ENCODE results near the gene RBM23.
"Not testable (repeated sequence)": the region's sequence is repeated elsewhere in the genome, so short reads cannot be mapped to it uniquely, and the experiment has no call there.

Gene RBM23

DNA sequence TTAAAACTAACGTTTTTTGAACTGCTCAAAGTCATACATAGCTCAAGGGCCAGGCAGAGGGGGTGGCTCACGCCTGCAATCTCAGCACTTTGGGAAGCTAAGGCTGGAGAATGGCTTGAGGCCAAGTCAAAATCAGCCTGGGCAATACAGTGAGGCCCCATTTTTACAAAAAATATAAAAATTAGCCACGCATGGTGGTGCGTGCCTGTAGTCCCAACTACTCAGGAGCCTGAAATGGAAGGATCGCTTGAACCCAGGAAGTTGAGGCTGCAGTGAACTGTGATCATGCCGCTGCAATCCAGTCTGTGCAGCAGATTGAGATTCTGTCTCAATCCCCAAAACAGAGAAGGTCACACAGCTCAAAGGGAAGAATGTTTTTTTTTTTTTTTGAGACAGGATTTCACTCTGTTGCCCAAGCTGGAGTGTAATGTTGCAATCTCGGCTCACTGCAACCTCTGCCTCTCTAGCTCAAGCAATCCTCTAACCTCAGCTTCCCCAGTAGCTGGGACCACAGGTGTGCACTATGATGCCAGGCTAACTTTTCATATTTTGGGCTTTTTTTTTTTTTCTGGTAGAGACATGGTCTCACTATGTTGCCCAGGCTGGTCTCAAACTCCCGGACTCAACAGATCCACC, 2.9 kb downstream of the RBM23 start:
- DNase-seq, result no peak

DNA sequence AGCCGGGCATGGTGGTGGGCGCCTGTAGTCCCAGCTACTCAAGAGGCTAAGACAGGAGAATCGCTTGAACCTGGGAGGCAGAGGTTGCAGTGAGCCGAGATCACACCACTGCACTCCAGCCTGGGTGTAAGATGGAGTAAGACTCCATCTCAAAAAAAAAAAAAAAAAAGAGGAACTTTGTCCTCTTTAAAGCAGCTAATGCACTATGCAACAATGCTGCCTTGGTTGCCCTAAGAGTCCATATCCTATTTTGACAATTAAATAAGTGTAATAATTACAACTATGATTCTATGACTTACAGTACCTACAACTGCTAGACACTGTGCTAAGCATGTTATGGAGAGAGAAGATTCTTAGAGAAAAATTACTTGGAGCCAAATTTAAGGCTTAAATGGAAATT, 4.1 kb downstream of the RBM23 start:
- not testable (repeated sequence) for DNase-seq

DNA sequence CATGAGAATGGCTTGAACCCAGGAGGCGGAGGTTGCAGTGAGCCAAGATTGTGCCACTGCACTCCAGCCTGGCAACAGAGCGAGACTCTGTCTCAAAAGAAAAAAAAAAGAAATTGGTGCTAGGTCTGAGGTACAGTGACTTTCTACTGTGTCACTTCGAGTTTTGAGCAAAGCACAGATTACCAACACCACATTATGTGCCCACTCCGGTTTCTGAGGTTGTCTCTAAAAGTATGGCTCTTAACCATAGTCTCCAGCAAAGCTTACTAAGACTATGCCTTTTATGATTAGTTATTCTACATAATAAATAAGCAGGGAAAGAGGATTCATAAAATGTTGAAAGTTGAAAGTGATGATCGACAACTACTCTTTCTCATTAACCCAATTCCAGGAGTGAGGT, 8.0 kb downstream of the RBM23 start:
- DNase-seq, result no peak

DNA sequence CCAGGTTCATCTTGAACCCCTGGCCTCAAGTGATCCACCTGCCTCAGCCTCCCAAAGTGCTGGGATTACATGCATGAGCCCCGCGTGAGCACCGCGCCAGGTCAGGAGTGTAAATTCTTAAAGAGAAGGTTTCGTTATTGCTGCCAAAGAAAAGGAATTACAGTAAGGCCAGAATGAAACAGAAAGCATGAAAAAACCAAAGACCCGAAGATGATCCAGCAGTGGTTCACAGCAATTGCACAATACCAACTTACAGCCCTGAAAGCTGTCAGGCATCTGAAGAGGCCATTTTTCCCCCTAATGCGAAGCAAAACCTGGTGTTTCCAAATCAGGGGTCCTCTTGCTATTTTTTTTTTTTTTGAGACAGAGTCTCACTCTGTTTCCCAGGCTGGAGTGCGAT, 10.3 kb downstream of the RBM23 start:
- no peak for DNase-seq

DNA sequence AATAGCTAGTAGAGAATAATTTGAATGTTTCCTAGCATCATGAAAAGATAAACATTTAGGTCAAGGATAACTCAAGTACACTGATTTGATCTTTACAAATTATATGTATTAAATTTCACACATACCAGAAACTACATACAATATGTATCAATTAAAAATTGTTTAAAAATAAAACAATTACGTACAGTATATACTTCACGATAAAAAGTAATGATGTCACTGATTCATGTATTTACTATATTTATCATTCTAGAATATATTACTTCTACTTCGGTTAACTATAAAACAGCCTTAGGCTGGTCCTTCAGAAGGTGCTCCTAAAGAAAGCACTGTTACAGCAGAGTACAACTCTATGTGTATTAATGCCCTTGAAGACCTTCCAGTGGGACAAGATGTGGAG, 11.5 kb downstream of the RBM23 start:
- no peak for DNase-seq

DNA sequence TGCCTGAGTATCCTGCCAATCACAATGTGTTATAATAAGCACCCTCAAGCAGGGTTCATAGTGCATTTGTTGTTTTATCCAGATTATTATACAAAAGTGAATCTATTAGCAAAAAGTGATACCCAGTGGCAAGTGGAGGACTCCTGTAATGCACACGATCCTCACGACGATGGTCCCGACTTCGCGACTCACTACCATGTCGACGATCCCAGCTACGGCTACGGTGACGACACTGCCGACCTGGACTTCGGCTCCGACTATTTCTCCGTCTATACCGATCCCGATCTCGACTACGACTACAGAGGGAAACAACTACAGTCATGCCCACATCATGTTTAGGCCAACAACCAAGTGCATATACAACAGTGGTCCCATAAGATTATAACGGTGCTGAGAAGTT, 12.9 kb downstream of the RBM23 start:
- no peak for DNase-seq

DNA sequence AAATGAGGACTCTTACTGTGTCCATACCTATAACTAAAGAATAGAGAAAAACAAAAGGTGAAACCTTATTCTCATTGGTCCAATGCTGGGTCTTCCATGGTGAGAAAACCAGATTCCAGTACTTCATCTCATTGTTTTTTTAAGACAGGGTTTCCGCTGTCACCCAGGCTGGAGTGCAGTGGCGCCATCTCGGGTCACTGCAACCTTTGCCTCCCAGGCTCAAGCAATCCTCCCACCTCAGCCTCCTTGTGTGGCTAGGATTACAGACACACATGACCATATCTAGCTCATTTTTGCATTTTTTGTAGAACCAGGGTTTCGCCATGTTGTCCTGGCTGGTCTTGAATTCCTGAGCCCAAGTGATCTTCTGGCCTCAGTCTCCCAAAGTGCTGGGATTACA, 13.3 kb downstream of the RBM23 start:
- no peak for DNase-seq

DNA sequence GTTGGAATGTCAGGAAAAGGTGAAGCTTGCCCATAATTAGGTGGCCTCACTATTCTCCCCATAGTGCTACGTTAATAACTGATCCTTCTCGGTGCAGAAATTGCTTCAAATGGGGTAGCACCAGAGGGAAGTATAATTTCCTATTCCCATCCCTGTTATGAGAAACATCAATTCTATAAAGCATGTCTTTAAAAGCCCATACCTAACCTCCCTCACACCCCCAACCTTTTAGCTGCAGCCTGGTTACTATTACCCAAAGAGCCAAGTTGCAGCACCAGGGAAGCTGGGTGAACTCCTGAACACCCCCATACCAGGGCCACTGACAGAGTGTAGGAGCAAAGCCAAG, 15.2 kb downstream of the RBM23 start:
- no peak for DNase-seq

DNA sequence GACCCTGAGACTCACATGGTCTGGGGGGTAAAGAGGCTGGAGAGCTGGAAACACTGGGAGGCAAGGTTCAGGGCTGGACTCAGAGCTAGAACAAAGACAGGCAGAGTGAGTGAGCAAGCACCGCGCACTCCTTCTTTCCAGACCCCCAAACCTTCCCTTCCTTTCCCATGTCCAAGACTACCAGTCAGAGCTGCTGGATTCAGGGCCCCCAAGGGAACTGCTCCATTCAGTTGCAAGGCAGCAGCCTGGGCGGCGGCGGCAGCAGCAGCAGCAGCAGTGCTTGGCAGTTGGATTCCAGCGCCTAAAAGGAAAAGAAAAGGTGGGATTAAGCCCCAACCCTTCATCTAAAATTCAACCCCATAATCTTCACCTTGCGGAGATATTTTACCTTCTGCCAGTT, 17.1 kb downstream of the RBM23 start:
- DNase-seq, result no peak

DNA sequence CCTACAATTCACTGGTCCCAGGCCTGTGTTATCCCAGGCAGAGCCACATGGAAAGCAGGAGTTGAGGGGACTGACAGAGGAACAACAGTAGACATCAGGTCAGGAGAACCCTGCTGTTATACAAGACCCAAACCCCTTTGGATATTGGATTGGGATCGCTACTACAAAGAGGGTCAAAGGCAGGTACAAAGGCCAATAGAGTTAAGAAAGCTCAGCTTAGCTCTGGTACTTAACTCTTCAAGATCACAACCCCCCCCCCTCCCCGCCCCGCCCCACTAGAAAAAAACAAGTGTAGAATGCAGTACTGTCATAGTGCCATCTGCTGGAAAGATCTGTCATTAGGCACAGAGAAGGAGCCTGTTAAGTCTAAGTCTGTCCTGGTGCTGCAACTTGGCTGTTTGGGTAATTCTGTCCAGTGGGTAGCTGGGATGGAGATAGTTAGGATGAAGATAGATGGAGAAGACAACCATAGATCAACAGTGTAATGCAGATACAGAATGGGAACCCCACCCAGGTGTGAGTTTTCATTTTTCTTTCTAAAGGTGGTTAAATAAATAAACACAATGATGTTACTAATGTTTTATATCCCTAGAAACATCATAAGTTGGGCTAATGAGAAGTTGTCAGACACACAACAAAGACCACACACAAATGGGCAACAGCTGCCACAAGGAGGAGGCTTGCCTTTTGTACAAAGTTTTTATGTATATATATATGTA, 18.7 kb downstream of the RBM23 start:
- DNase-seq, result peak; percentile 47

DNA sequence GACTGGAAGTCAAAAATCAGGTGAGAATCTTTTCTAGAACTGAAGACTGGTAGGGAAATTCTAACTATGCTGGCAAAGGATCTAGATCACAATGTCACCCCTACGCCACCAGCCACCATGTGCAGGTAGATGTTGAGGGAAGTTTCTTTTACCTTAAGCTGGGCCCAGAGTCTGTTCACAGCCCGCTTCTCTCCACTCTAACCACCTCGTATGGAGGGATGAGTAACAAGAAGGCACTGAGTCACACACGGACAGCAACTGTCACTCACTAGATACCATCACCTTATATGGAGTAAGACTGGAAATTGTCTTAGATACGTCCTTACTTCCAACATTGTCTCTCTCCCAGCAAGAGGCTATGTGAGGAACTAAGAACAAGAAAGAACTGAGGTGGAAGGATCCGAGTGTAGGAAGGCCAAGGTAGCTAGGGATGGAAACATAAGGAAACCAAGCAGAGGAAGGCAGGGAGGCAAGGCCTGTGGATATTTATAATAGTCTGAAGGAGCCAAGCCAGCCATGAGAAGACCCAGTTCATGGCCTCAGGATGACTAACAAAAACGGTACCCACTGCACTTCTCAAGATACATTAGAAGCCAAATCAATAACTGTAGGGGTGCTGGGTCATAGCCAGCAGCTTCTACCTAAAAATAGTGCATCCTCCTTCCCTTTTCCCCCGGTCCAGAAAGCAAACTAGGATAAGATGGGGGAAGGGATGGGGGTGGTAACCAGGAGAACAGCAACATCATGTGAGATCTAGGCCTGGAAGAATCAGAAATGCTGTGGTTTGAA, 20.5 kb downstream of the RBM23 start:
- no peak for DNase-seq

DNA sequence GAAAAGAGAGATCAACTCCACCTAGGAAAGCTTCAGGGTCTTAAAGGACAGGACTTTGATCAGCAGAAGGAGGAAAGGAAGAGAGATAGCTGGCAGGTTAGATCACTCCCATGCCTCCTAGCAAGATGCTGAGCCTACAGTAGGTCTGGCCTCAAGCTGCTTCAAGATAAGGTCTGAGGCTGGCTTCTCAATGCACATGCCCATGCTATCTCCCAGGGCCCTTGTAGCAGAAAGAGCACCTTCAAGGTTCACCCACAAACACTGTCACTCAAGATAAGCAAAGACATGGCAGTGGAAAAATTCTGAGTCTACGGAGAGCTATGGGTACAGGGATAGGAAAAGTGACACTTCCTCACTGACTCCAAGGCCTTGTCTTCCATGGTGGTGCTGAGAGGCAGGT, 21.6 kb downstream of the RBM23 start:
- no peak for DNase-seq

DNA sequence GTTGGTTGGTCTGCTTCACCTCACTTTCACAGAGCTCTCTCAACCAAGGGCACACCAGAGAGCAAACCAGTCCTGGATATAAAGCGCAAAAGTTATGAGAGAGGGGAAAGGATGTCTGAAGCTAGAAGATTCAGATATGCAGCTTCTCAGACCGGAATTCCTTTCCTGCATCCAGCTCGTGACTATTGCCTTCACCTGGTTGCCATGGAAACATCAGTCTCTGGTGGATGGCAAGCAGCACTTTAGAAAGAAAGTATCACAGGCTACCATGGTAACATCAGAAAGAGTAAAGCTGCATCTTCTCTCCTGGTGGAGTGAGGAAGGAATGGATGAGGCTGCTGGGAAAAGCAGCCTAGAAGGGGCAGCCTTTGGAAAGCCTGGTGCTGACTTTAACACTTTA, 22.2 kb downstream of the RBM23 start:
- no peak for DNase-seq

DNA sequence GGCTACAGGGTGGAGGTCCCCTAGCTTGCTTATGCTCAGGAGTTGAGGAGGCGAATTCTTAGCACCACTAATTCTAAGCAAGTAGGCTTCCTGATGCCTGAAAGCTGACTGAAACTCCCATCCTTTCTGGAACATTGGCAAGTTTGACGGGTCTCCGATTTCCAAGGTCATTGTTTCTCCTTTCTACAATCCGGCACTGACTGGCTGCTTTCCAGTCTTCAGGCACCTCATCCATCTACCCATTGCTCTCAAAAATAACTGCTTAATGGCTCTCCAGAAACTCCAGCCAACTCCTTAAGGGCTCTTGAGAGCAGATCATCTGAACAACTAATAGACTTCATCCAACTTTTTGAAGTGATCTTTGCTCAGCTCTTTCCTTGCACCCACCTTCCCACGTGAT, 22.6 kb downstream of the RBM23 start:
- DNase-seq, result no peak

DNA sequence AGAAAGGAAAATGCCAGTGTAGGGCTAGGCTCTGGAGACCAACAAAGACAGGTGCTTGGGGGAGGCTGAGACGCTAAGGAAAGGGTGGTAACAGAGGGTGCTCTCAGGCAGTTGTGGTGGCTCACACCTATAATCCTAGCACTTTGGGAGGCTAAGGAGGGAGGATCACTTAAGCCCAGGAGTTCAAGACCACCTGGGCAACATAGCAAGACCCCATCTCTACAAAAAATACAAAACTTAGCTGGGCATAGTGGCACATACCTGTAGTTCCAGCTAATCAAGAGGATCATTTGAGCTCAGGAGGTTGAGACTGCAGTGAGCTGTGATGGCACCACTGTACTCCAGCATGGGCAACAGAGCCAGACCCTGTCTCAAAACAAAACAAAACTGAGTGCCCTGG, 23.5 kb downstream of the RBM23 start:
- no peak for DNase-seq

DNA sequence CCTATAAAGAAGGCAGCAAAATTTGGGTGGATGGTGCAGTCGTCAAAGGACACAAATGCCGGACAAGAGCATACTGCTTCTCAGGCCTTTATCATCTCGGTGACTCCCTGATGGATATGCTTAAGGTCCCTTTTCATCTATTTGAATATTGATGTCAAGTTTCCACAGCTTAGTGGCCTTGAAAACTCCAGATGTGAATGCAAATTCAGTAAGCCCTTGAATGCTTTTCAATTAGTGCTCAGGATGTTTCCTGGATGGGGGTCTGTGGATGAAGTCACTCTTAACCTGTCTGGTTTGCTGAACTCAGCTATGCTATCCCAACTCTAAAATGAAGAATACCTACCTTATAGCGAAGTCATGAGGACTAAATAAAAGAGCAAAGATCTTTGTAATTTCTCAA, 25.2 kb downstream of the RBM23 start:
- no peak for DNase-seq

DNA sequence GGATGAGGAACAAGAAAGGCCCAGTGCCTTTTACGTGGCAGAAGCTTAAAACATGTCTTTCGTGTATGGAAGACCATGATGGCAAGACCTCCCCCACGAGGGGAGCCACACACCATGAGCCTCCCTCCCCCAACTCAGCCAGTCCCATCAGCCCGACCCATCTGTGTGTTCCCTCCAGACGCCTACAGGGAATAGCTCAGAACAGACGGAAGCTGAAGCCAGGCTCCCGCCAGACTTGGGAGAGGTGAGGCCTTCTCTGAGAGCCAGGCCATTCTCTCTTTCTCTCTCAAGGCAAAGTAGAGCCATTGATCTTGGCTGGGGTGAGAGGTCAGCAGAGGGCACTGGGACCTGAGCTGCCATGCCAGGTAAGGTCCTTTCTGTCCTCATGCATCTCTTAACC, 26.5 kb downstream of the RBM23 start:
- DNase-seq, result no peak

DNA sequence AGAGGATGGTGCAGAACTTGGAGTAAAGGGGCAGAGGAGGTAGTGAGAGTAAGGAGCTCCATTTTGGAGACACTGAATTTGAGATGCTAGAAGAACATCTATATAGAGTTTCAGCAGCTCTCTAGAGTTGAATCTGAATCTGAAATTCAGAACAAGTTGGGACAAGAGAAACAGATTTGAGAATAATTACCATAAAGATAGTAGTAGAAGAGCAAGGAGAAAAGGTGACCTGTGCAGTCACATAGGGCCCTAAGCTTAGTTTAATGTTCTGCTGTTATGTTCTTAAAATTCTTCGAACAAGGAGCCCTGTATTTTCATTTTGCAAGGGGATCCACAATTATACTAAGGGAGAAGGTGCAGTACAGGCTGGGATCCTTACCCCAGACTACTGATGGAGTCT, 28.5 kb downstream of the RBM23 start:
- DNase-seq, result no peak

DNA sequence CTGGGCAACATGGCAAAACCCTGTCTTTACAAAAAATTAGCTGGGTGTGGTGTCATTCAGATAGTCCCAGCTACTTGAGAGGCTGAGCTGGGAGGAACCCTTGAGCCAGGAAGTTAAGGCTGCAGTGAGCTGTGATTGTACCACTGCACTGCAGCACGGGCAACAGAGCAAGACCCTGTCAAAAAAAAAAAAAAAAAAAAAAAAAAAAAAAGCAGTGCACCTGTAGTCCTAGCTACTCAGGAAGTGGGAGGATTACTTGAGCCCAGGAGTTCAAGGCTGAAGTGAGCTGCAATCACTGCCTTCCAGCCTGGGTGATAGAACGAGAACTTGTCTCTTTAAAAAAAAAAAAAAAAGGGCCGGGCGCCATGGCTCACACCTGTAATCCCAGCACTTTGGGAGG, 30.3 kb downstream of the RBM23 start:
- no peak for DNase-seq

DNA sequence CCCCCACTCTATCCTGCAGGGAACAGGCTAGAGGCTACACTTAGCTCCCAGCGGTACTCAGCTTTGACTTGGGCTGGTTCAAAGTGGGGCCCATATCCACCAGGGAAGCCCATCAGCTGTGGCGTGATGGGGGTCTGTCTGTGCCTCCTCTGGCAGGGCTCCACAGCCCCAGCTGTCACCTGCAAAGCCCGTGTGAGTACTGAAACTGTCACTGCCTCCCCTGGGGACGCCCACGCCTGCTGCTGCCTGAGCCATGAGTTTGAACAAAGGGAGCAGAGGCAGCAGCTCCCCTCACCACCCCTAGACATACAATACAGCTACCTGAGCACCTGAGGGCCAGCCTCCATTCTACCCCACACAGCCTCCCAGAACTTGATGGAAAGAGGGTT, 31.0 kb downstream of the RBM23 start:
- no peak for DNase-seq

DNA sequence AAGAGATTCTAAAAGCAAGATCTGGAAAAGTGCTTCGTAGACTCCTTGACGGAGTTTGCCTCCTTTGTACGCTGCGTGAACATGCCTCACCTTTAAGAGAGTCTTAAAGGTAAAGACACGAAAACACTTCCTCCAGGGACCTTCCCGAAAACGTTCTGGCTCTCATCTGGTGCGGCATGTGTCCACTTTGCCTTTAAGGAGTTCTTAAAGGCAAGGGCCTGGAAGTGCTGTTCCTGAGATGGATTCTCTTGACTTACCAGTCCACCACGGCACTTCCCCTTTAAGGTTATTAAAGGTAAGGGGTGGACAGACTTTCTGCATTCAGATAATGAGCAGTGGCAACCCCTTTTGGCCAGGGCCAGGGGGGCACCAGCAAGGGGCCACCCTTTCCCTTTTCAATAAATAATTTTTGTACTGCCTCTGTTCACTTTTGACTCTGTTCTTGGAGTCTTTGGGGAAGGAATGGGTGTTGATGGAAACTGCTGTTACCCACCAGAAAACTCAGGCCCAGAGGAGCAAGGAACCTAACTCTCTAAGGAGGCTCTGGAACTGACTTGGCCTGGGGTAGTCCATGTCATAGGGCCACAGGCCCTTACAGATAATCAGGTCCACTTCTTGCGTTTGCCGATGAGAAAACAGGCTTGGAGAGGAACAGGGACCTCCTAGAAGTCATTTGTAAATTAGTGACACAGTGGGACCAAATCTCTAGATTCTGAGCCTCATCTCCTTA, 31.5 kb downstream of the RBM23 start:
- DNase-seq, result peak; percentile 95

DNA sequence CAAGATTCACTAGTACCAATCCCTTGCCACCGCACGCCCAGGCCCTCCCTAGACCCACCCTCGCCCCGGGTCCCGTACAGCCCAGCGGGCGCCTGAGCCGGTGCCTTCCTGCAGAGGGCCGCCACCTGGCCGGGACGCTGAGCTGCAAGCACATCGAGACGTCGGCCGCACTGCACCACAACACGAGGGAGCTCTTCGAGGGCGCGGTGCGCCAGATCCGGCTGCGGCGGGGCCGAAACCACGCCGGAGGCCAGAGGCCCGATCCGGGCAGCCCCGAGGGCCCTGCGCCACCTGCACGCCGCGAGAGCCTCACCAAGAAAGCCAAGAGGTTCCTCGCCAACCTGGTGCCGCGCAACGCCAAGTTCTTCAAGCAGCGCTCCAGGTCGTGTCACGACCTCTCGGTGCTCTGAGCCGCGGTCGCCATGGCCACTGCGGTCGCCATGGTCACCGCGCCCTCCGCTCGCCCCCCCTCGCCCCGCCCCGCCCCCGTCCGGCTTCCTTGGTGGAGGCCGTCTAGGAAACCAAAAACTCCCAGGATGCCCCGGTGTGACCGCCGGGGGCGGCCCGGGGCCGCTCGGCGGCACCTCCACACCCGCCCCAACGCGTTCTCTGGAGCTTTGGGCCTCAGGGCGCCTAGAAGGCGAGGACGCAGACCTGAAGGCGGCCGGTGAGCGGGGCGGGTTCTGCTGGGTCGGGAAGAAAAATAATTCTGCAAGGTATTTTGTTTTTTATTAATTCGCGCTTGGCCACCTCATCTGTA, 32.3 kb downstream of the RBM23 start:
- peak; percentile 83 for DNase-seq

DNA sequence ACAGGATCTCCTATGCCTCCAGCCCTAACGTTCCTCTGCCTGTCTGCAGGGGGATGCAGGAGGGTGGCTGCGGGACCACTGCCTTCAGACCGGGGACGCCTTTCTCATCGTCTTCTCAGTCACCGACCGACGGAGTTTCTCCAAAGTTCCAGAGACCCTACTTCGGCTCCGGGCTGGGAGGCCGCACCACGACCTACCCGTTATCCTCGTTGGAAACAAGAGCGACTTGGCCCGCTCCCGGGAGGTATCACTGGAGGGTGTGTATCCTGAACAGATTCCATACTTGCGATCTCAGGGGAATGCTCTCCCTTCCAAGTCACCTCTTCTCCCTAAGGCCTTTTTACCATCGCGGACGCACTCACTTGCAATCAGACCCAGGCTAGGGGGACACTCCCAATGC, 33.0 kb downstream of the RBM23 start:
- no peak for DNase-seq

All from NCI-H146 (cell line).